Measurements from ENCODE around the gene PLEKHG4B. TPM values are rescaled to one million over a fixed set of nuclear protein-coding genes. Genes with fewer than 3 reads are reported as not detected.

Gene PLEKHG4B
- total RNA-seq, 1 experiment from 2014 or later, result 0.28 TPM

DNA sequence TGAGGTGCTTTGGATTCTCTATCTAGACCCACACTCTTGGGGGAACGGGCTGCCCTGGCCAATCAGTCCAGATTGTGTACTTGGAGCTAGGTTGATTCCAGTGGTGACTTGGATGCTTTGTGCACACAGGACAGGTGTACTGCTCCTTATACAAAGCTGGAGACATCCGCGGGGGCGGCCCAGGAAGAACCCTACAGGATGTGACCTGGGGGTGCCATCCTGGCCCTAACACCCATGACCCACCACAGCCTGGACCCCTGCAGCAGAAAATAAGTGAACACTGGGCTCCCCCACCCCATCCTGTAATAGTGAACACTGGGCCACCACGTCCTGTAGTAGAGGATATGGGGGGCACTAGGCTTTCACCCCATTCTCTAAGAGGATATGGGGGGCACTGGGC is 12.1 kb upstream of the PLEKHG4B start:
- POLR2A ChIA-PET (ENCODE audit: low non-redundant PET), result no interaction called here
- no peaks in the 10 kb centered on the region for H3K4me1 ChIP-seq (ENCODE audit: insufficient read depth, low read length, poor library complexity, severe bottlenecking)
- CTCF ChIA-PET, result no interaction called here
- no peak for DNase-seq (ENCODE audit: low spot score)
- H3K27me3 ChIP-seq (replicated peaks; ENCODE audit: insufficient read depth, low read depth, low read length, poor library complexity), result peaks cover 69% of the 10 kb centered on the region
- H3K27ac ChIP-seq (ENCODE audit: low read depth, low read length, poor library complexity, severe bottlenecking), result no peak overlapping the region
- BruUV-seq (replicated peaks), result no TSS peak
- TF ChIP-seq EZH2 (IDR thresholded peaks at IDR 0.05; ENCODE audit: borderline replicate concordance, low read depth, low read length, poor library complexity, severe bottlenecking), result no peak
- TF ChIP-seq, protein P1, sequence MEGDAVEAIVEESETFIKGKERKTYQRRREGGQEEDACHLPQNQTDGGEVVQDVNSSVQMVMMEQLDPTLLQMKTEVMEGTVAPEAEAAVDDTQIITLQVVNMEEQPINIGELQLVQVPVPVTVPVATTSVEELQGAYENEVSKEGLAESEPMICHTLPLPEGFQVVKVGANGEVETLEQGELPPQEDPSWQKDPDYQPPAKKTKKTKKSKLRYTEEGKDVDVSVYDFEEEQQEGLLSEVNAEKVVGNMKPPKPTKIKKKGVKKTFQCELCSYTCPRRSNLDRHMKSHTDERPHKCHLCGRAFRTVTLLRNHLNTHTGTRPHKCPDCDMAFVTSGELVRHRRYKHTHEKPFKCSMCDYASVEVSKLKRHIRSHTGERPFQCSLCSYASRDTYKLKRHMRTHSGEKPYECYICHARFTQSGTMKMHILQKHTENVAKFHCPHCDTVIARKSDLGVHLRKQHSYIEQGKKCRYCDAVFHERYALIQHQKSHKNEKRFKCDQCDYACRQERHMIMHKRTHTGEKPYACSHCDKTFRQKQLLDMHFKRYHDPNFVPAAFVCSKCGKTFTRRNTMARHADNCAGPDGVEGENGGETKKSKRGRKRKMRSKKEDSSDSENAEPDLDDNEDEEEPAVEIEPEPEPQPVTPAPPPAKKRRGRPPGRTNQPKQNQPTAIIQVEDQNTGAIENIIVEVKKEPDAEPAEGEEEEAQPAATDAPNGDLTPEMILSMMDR (conservative IDR thresholded peaks at IDR 0.05; ENCODE audit: low read depth, low read length), result no peak
- H3K36me3 ChIP-seq (ENCODE audit: insufficient read depth, low read length, poor library complexity, severe bottlenecking), result no peaks in the 10 kb centered on the region
- intact Hi-C loops (cut with micrococcal nuclease; ENCODE audit: unreplicated experiment), result no loop called here
- H3K9me3 ChIP-seq (ENCODE audit: low read depth, low read length, poor library complexity, severe bottlenecking), result no peaks in the 10 kb centered on the region
- no peak overlapping the region for H3K4me3 ChIP-seq (ENCODE audit: low read depth, low read length, poor library complexity, severe bottlenecking)

DNA sequence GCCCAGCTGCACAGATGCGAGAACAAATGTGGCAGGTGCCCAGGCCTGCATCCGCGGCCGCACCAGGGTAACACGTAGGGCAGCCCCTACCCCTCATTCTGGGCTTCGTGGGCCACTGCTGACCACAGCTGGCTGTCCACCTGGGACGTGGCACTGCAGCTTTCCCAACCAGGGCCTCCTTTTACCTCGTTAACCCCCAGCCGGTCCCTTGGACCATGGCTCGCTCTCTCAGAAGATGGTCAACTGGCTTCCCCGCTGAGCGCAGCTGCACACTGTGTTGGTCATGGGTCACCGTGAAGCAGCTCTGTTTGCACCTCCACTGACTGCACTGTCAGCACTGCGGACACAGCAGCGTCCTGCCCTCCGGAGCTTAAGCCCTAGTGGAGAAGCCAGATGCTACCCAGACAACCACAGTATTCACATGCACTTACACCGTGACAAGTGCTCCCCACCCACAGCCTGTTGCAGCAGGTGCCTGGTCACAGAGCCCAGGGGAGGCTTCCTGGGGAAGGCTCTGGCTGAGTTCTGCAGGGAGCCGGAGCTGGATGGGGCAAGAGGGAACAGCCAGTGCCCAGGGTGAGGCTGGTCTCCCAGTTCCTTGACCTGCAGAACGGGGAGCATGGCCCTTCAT is 10.5 kb upstream of the PLEKHG4B start:
- no peak for TF ChIP-seq EZH2 (IDR thresholded peaks at IDR 0.05; ENCODE audit: borderline replicate concordance, low read depth, low read length, poor library complexity, severe bottlenecking)
- TF ChIP-seq, protein P1 (conservative IDR thresholded peaks at IDR 0.05; ENCODE audit: low read depth, low read length), result no peak

DNA sequence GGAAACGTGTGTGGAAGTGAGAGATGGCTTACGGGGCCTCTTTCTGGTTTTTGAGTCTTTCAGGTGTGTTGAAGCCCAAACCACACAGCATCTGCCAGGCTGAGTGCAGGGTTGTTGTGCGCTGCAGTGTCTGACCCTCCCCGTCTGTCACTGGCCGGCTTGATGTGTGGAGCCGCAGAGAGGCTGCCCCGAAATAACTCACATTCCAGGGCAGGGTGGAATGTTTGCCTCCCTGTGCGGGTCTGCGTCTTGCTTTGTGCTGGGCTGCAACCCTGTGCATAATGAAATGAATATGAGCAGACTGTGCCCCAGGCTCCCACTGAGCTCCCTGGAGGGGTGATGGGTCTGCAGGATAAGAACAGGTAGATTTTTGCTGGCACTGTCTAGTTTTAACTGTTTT is 9.9 kb upstream of the PLEKHG4B start:
- CTCF ChIA-PET, result no interaction called here
- POLR2A ChIA-PET (ENCODE audit: low non-redundant PET), result no interaction called here
- intact Hi-C loops (cut with micrococcal nuclease; ENCODE audit: unreplicated experiment), result no loop called here
- no peaks in the 10 kb centered on the region for H3K4me1 ChIP-seq (ENCODE audit: insufficient read depth, low read length, poor library complexity, severe bottlenecking)
- no peak overlapping the region for H3K4me3 ChIP-seq (ENCODE audit: low read depth, low read length, poor library complexity, severe bottlenecking)
- DNase-seq (ENCODE audit: low spot score), result no peak
- TF ChIP-seq EZH2 (IDR thresholded peaks at IDR 0.05; ENCODE audit: borderline replicate concordance, low read depth, low read length, poor library complexity, severe bottlenecking), result no peak
- TF ChIP-seq, protein P1 (conservative IDR thresholded peaks at IDR 0.05; ENCODE audit: low read depth, low read length), result no peak
- peaks cover 54% of the 10 kb centered on the region for H3K27me3 ChIP-seq (replicated peaks; ENCODE audit: insufficient read depth, low read depth, low read length, poor library complexity)
- BruUV-seq (replicated peaks), result no TSS peak
- H3K27ac ChIP-seq (ENCODE audit: low read depth, low read length, poor library complexity, severe bottlenecking), result no peak overlapping the region
- H3K9me3 ChIP-seq (ENCODE audit: low read depth, low read length, poor library complexity, severe bottlenecking), result no peaks in the 10 kb centered on the region
- H3K36me3 ChIP-seq (ENCODE audit: insufficient read depth, low read length, poor library complexity, severe bottlenecking), result no peaks in the 10 kb centered on the region

More for the DNA sequence above, 10.5 kb upstream of the PLEKHG4B start:
- H3K36me3 ChIP-seq (ENCODE audit: insufficient read depth, low read length, poor library complexity, severe bottlenecking), result no peaks in the 10 kb centered on the region
- H3K4me1 ChIP-seq (ENCODE audit: insufficient read depth, low read length, poor library complexity, severe bottlenecking), result no peaks in the 10 kb centered on the region
- DNase-seq (ENCODE audit: low spot score), result no peak
- no peak overlapping the region for H3K4me3 ChIP-seq (ENCODE audit: low read depth, low read length, poor library complexity, severe bottlenecking)
- no peak overlapping the region for H3K27ac ChIP-seq (ENCODE audit: low read depth, low read length, poor library complexity, severe bottlenecking)
- no TSS peak for BruUV-seq (replicated peaks)
- intact Hi-C loops (cut with micrococcal nuclease; ENCODE audit: unreplicated experiment), result no loop called here
- H3K9me3 ChIP-seq (ENCODE audit: low read depth, low read length, poor library complexity, severe bottlenecking), result no peaks in the 10 kb centered on the region
- ChIA-PET POLR2A (ENCODE audit: low non-redundant PET) (no interaction called here), CTCF (no interaction called here)
- peaks cover 52% of the 10 kb centered on the region for H3K27me3 ChIP-seq (replicated peaks; ENCODE audit: insufficient read depth, low read depth, low read length, poor library complexity)

Data from A673 (cell line).